Stimulated activated CD8-positive, alpha-beta memory T cell treated with anti-CD3 and anti-CD28 coated beads, Interleukin-15, amount 100 ng/mL, for 1 hour (primary cell): ENCODE results near the gene TULP1.
"Not testable (repeated sequence)": the region's sequence is repeated elsewhere in the genome, so short reads cannot be mapped to it uniquely, and the experiment has no call there.

Experiments used
- DNase-seq: peaks from one replicate; pipeline ENCODE4 v3.0.0-alpha.2; 2020; ENCODE audit warnings: low read depth

TULP1 gene

GRCh38 chr6:35521235-35521634 is 8.5 kb upstream of the TULP1 start:
- no peak for DNase-seq

- no peak for DNase-seq
Observed at GRCh38 chr6:35519313-35520015, 6.8 kb upstream of the TULP1 start.

DNA sequence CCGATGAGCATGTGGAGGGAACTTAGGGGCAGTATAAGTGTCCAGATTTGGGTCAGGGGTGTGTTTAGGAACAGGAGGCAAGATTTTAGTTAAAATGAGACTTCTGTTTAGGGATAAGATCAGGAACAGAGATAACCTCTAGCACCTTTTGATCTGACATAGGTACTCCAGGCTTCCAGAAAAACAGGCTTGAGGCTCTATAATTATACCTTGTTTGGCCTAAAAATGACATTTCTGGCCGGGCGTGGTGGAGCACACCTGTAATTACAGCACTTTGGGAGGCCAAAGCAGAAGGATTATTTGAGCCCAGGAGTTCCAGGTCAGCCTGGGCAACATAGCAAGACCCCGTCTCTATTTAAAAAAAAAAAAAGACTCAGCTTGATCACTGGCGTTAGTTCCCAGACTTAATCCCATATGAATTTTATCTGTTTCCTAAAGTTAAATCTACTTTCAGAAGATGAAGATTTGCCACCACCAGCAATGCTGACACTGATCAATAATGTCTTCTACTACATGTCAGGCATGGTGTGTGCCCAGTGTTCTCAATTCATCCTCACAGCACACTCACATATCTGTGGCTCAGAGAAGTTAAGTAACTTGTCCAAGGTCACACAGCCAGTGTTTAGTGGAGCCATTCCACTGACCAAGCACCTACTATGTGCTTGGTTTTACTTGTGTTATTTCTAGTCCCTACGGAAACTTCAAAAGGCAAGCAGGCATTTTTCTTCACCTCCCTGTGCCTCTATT is 6.0 kb upstream of the TULP1 start:
- DNase-seq: no peak

- DNase-seq: not testable (repeated sequence)
Observed at GRCh38 chr6:35517978-35518377, 5.3 kb upstream of the TULP1 start.

DNA sequence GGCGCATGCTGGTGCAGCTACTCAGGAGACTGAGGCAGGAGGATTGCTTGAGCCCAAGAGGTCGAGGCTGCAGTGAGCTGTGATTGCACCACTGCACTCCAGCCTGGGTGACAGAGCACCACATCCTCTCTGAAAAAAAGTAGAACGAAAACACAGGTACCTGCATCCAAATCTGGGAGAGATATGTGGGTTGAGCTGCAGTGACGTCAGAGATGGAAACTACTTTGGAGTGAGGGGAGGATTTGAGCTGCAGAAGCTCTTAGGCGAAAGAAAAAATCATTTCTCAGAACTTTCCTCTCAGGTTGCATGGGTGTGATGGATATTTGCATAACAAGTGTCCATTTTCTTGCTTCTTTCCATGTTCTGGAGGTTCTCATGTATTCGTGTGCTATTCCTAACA is 4.0 kb upstream of the TULP1 start:
- DNase-seq: no peak

GRCh38 chr6:35515939-35516338 is 3.2 kb upstream of the TULP1 start:
- not testable (repeated sequence) for DNase-seq

DNA sequence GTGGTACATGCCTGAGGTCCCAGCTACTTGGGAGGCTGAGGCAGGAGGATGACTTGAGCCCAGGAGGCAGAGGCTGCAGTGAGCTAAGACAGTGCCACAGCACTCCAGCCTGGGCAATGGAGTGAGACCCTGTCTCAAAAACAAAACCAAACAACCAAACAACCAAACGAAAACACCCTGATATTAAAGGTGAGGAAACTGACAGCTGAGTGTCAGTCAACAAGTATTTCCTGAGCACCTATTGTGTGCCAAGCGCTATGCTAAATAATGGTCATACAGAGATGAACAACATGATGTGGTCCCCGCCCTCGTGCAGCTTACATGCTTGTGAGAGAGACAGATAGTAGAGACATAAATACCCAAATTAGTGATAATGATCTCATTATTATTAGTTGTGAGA is 1.9 kb upstream of the TULP1 start:
- no peak for DNase-seq

DNA sequence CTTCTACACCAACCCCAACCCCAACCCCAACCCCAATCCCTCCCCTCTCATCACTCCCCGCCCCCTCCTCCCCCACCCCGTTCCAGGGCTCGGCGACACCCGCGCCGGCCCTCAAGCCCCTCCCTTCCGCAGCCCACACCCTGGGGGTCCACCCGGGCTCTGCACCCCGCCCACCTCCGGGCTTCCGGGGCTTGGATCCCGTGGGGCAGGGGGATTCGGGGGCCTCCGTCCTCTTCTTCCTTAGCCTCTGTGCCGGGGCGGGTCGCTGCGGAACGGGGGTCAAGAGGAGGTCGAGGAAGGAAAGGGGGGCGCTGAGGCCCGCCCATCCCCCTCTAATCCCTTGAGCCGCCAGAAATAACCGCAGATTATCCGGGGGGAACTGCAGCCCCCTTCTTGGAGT is 690 bp downstream of the TULP1 start:
- DNase-seq: no peak

- no peak for DNase-seq
Observed at GRCh38 chr6:35511562-35511941, 1.1 kb downstream of the TULP1 start.

- no peak for DNase-seq
Observed at GRCh38 chr6:35510916-35511561, 1.7 kb downstream of the TULP1 start.

GRCh38 chr6:35508542-35508941 is 4.2 kb downstream of the TULP1 start:
- no peak for DNase-seq

DNA sequence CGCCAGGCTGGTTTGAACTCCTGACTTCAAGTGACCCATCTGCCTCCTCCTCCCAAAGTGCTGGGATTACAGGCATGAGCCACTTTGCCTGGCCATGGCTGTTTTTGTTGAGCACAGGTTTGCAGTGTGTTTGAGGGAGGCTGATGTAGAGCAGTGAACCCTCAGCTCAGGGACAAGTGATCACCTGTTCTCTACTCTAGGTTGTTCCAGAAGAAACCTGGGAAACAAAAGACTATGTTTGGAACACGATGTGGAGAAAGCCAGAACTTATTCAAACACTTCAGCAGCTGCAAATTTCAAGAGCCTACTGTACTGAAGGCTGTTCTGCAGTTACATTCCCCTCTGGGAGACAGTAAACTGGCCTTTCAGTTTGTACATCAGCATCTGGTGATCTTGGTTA is 4.7 kb downstream of the TULP1 start:
- DNase-seq: no peak

GRCh38 chr6:35507221-35507620 is 5.5 kb downstream of the TULP1 start:
- DNase-seq: no peak

GRCh38 chr6:35506536-35506935 is 6.2 kb downstream of the TULP1 start:
- DNase-seq: no peak

GRCh38 chr6:35505999-35506412 is 6.7 kb downstream of the TULP1 start:
- no peak for DNase-seq

DNA sequence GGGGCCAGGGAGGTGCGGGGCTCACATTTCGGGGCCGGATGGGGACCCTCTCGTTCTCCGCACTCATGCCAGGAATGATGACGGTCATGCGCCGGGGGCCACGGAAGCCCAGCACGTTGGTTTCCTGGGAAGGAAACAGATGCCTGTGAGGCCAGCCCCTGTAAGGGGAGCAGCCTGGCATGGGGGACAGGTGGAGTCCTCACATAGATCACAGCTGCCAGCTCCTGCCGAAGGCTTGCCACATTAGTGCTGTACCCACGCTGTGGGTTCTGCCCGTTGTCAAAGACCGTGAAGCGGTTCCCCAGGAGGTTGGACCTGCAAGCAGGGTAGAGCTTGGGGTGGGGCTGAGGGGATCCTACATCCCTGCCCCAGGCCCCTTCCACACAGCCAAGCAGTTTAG is 9.2 kb downstream of the TULP1 start:
- DNase-seq: no peak

DNA sequence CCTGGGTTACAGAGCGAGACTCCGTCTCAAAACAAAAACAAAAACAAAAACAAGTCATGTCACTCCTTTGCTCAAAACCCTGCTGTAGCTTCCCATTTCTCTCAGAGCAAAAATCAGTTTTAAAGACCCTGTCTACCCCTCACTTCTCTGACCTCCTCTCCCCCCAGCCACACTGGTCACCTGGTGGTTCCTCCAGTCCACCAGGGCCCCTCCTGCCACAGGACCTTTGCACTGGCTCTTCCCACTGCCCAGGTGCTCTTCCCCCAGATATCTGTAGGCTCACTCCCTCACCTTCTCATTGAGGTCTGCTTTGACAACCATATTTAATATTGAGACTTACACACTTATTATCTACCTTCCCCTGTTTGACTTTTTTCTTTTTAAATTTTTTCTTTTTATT is 10.9 kb downstream of the TULP1 start:
- DNase-seq: no peak

GRCh38 chr6:35500782-35501181 is 11.9 kb downstream of the TULP1 start:
- no peak for DNase-seq

DNA sequence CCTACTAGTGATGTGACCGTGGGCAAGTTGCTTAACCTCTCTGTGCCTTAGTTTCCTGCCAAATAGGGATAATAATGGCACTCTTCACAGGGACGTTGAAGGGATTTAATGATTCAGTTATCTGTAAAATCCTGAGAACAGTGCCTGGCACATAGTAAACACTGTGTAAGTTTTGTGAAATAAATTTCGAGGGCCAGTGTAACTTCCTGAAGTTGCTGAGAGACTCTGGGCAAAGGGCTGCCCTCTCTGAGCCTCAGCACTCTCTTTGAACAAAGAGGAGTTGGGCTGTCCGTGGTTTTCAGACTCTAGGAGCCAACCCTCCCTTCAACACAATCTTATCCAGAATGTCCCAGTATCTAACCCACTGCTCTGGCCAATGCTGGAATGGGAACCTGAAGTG is 13.3 kb downstream of the TULP1 start:
- DNase-seq: no peak

DNA sequence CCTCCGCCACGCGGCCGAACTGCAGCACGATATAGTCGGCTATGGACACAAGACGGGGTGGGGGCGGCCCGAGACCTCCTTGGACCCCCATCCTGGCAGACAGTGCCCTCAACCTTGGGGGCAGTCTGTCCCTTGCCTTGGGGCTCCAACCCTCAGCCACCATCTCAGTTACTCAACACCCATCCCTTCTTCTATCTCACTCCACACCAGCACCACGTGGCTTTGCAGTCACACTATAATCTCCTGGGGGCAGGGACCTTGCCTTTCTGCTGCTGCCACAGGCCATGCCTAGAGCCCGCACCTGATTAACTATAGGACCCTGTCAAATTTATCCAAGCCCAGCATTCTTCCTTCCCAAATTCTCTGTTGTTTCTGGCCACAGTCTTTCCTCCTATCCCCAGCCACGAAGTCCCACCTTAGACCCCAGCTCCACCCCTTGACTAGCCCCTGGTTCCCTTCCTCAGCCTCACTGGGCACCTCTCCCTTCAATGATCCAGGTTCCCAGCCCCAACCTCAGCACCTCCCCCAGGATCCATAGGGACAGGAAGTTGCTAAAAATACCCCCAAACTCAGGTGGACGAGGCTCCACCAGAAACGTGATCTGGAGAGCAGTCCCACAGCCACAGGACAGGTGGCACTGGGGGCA is 14.2 kb downstream of the TULP1 start:
- no peak for DNase-seq

DNA sequence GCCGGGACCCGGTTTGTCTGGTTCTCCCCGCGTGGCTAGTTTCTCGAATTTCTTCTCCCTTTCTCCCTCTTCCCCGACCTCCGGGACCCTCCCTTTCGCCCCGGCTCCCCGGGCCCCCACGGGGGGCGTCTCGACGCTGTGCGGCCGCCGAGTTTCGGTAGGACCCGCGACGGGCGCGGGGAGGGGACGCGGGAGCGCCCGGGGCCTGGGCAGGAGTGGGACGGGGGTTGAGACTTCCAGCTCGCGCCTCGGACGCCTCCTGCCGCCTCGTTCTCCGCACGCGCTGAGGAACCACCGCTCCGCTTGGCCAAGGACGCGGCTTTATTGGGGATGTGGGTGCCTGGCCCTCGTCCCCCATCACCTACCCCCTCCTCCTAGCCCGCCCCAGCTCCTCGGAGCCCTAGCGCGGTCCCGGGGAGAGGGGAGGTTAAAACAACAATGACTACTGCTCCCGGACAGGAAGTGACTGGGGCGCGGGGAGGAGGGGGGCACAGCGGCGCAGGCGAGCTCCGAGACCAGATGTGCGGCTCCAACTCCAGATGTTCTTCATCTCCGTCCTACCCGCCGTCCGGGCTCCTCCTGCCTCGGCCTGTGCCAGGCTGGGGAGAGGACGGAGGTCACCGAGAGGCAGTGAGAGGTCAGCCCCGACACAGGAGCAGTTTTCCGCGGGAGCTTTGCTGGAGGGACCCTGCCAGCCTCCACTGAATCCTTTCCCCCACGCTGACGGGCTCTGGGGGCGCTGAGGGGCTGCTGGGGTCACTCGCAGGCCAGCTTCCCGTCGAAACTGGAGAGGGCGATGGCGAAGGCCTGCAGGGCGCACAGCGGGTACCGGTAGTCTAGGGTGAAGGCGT is 14.9 kb downstream of the TULP1 start:
- DNase-seq: no peak
